NCI-H2196 treated with DMSO at 0.1 percent for 48 hours (cell line): Measurements from ENCODE around the gene GPC6.

Experiments used
- DNase-seq: peaks from one replicate; lab custom pipeline; 2025; ENCODE audit not compliant: unreplicated experiment; lab: John Stamatoyannopoulos, UW

The GPC6 gene

GRCh38 chr13:94227255-94227879 lies 1000.8 kb downstream of the GPC6 start:
- no peak for DNase-seq

GRCh38 chr13:94228763-94229162 lies 1002.2 kb downstream of the GPC6 start:
- DNase-seq, result no peak

DNA sequence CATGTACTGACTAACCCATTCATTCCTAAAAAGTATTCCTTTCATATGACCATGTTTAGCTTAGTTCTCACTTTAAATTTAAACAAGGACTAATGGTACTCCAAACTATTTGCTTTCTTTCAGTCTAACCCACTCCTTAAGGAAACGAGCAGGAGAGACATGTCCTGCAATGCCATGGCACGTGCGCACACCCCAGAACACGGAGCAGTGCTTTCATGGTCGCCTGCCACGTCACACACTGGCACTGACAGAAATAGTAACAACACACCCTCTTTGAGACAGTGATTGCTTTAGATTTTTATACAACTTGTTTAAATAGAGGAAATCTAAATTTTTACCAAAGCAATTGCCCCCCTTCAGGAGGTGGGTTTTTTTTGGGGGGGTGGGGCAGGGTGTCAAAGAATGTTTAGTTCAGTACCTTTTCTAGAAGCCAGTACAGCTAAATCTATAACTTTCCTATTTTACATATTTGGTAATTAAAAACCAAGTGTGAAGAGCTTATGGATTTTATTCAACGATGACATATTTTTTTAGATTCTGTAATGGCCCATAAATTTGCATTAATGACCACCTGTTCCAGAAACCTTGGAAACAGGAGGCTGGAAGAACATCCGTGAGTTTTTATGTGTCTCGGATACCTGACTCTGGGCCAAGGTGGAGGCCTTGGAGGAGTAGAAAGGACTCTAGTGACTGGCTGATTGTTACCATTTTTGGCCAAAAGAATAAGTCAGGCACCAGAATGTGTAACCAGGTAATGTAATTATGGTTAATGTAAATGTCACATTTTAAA lies 1005.7 kb downstream of the GPC6 start:
- no peak for DNase-seq

DNA sequence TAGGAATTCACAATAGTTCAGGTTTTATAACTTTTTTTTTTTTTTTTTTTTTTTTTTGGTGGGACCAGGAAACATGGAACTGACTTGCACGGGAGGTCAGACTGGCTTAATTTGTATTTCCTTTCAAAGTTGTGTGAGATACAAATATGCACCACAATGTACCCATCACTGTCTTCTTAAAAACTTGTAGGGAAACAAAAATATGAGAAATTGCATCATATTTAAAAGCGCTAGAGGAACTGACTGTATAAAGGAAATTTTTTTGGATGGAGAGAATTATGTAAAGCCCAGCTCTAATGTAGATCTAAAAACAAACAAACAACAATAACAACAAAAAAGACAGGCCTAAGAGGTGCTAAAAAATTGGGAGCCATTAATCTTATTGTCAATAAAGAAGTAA lies 1006.3 kb downstream of the GPC6 start:
- DNase-seq, result no peak

DNA sequence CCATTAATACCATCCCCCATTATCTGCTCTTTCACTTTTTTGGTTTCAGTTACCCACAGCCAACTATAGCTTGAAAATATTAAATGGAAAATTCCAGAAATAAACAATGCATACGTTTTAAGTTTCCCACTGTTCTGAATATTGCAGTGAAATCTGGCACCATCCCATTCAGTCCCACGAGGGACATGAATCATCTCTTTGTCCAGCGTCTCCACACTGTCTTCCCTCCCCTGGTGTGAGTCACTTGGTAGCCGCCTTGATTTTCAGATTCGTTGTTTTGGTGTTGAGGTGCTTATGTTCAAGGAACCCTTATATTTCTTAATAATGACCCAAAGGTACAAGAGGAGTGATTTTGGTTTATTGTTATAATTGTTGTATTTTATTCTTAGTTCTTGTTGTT lies 1006.8 kb downstream of the GPC6 start:
- no peak for DNase-seq

- DNase-seq, result no peak
Measured at GRCh38 chr13:94233837-94234236, 1007.2 kb downstream of the GPC6 start.

- DNase-seq, result no peak
Measured at GRCh38 chr13:94234738-94235137, 1008.1 kb downstream of the GPC6 start.

DNA sequence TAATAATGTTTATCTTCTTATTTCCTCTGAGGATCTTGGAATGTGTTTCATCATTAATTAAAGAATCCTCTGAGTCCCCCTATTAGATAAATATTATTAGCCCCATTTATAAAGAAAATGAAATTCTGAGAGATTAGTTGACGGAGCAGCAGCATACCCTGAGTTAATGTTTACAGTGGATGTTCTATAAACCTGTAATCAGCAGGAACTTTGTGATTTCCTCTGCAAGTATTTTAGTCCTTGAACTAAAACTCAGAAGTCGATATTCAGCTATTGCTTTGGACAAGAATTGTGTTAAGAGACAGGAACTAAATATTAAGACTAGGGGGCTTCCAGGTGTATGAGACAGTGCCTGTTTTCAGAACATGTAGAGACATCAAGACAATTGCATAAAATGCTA lies 1009.5 kb downstream of the GPC6 start:
- DNase-seq, result no peak

GRCh38 chr13:94236872-94237271 lies 1010.3 kb downstream of the GPC6 start:
- DNase-seq, result no peak

- DNase-seq, result no peak
Measured at GRCh38 chr13:94239135-94239534, 1012.5 kb downstream of the GPC6 start.

DNA sequence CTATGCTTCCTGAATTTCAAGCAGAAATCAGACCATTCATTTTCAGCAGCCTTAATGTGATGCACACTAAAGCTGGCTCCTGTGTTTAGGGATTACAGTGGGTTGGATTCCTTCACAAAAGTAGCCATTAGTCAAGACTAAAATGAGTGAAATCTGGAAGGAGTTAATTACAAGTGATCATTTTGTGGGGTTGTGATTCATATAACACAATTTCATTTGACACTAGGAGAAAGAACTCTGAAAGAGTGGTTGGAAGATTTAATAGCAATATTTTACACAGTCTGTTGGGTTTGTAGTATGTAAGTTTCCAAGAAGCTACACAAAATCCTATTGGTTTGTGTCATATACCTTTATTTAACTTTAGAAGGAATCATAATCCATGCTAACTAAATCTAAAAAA lies 1015.9 kb downstream of the GPC6 start:
- no peak for DNase-seq

- no peak for DNase-seq
Measured at GRCh38 chr13:94243551-94243950, 1016.9 kb downstream of the GPC6 start.

GRCh38 chr13:94246495-94246894 lies 1019.9 kb downstream of the GPC6 start:
- DNase-seq, result no peak

GRCh38 chr13:94247890-94248289 lies 1021.3 kb downstream of the GPC6 start:
- DNase-seq, result no peak

- no peak for DNase-seq
Measured at GRCh38 chr13:94248454-94249228, 1022.0 kb downstream of the GPC6 start.

- no peak for DNase-seq
Measured at GRCh38 chr13:94249512-94249911, 1022.9 kb downstream of the GPC6 start.

DNA sequence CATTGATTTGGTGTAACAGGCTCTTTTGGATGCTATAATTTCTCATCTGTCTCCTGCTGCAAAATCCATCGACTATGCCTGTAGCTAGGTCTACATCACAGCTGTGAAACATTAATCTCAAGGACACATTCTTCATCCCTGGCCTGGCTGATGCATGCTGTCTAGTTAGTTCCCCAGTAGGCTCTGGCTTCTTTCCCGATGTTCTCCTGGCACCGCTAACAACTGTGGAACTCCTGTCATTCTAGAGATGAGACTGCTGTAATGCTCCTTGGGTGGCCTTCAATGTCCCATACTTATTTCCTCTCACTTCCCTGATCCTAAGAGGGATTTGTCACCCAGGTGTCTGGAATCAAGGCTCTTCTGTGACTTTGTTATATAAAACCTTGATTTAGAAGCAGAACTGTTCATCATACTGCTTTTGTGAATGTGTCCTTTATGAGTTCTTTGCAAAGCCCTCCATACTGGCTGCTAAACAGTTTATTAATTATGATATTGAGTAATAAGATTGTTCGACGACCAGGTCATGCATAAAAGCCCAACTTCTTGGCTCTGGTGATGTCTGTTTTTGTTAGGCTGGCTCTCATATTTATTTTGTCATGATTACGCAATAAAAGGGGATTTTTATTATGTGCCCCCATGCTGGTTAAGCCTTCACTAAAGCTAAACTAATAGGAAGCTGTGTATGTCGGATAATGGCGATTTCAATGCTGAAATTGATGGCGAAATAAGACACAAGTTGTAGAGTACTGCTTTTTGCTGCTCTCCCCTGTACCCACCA lies 1025.4 kb downstream of the GPC6 start:
- DNase-seq, result no peak

DNA sequence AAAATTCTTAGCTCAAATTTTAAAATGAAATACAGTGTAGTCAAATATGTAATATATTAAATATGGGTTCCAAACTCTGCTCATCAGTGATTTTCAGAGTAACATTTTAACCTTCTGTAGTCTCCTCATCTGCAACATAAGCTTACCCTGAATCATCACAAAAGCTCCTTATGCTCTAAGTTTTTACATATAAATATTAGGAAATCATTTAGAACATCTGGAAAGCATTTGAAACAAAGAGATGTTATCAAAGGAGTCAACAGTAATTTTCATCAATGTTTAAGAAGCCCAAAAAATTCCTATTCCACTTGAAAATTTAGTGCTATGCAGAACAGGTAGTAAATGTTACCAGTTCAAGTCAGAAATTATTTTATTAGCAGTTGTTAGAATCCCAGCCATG lies 1028.1 kb downstream of the GPC6 start:
- DNase-seq, result no peak

GRCh38 chr13:94256721-94257120 lies 1030.1 kb downstream of the GPC6 start:
- DNase-seq, result no peak

- no peak for DNase-seq
Measured at GRCh38 chr13:94259984-94260383, 1033.4 kb downstream of the GPC6 start.

- DNase-seq, result no peak
Measured at GRCh38 chr13:94261163-94261562, 1034.6 kb downstream of the GPC6 start.
